HCT116 (cell line): Measurements from ENCODE around the gene FNDC3B. TPM values are rescaled to one million over a fixed set of nuclear protein-coding genes. Genes with fewer than 3 reads are reported as not detected.

ENCODE experiments used
- ATAC-seq: fragments of 200-7000 bp; cut with Tn5 transposase; 2 replicates; pipeline ENCODE4 v1.9.1; 2020; ENCODE audit warnings: mild to moderate bottlenecking, moderate library complexity
- BruUV-seq: library from RNA; stranded (reverse); fragments of 400-500 nt; replicated peaks from 2 replicates; lab custom pipeline; 2021; lab: Mats Ljungman, UMichigan
- CTCF ChIA-PET: fragments of 300-600 bp; sonication (Branson Sonifier 250); formaldehyde crosslinking; loops from one replicate; lab custom pipeline; 2021; ENCODE audit warnings: antibody characterized with exemption; lab: Charles Lee
- POLR2A ChIA-PET: fragments of 300-600, 350-600 bp; sonication (Branson Sonifier 250); formaldehyde crosslinking; loops from one replicate; lab custom pipeline; 2021; ENCODE audit warnings: antibody characterized with exemption; lab: Charles Lee
- RAD21 ChIA-PET, 2 experiments: fragments of 300-600 bp; sonication (Branson Sonifier 250); formaldehyde crosslinking; loops; one replicate each; lab custom pipeline; 2023; ENCODE audit warnings: low total read pairs in 2 of 2; ENCODE audit not compliant: uncharacterized antibody in 2 of 2, unreplicated experiment in 2 of 2, low non-redundant PET in 1 of 2; lab: Charles Lee
- DNase-seq: peaks from one replicate; pipeline ENCODE4 v3.0.0-alpha.2; 2010; ENCODE audit warnings: low read depth, low spot score
- H2AFZ ChIP-seq: fragments of 200-600 bp; shearing (Covaris generic), sonication (generic); 2 replicates; pipeline ENCODE4 v1.6.1; 2017; ENCODE audit warnings: low read depth, mixed run types, mixed read lengths, antibody characterized with exemption, low read length; ENCODE audit not compliant: poor library complexity, severe bottlenecking
- H3K27ac ChIP-seq: 2 replicates; pipeline ENCODE4 v1.5.1; 2012; ENCODE audit warnings: low read depth, low read length
- H3K27me3 ChIP-seq: fragments of 200-600 bp; sonication (generic); 2 replicates; pipeline ENCODE4 v1.6.1; 2016; ENCODE audit warnings: mixed run types, low read length, mixed read lengths; ENCODE audit not compliant: insufficient read depth
- H3K36me3 ChIP-seq, 2 experiments: fragments of 200-500 bp in 1 of 2; fragments of 200-600 bp in 1 of 2; sonication (Bioruptor generic) in 1 of 2; sonication (generic) in 1 of 2; 2 replicates each; pipeline versions ENCODE4 v1.5.1 to v1.6.1; 2014 to 2016; ENCODE audit warnings: low read length in 2 of 2, inconsistent platforms in 1 of 2, mixed read lengths in 1 of 2, mixed run types in 1 of 2; ENCODE audit not compliant: insufficient read depth in 2 of 2, control insufficient read depth in 1 of 2
- H3K4me1 ChIP-seq, 2 experiments: fragments of 200-600 bp in 1 of 2; sonication (generic) in 1 of 2; 2 replicates each; pipeline versions ENCODE4 v1.5.1 to v1.6.1; 2012 to 2017; ENCODE audit warnings: low read length in 2 of 2, inconsistent platforms in 1 of 2, mild to moderate bottlenecking in 1 of 2, mixed read lengths in 1 of 2, mixed run types in 1 of 2, moderate library complexity in 1 of 2; ENCODE audit not compliant: insufficient read depth in 2 of 2, control insufficient read depth in 1 of 2
- H3K4me2 ChIP-seq: fragments of 200-600 bp; sonication (generic); 2 replicates; pipeline ENCODE4 v1.6.1; 2017; ENCODE audit warnings: mixed run types, low read length, mixed read lengths
- H3K4me3 ChIP-seq, 2 experiments: fragments of 200-600 bp in 1 of 2; sonication (generic) in 1 of 2; replicated peaks in 1 of 2; 2 replicates each; pipeline ENCODE4 v1.5.1; 2011 to 2016; ENCODE audit warnings: low read length in 2 of 2, control low read depth in 1 of 2, low read depth in 1 of 2, mild to moderate bottlenecking in 1 of 2, mixed read lengths in 1 of 2, mixed run types in 1 of 2
- H3K79me2 ChIP-seq: fragments of 200-600 bp; sonication (generic); 2 replicates; pipeline ENCODE4 v1.6.1; 2017; ENCODE audit warnings: mild to moderate bottlenecking, mixed run types, low read length, moderate library complexity, mixed read lengths; ENCODE audit not compliant: insufficient read depth
- H3K9ac ChIP-seq: fragments of 200-600 bp; sonication (generic); 2 replicates; pipeline ENCODE4 v1.6.1; 2016; ENCODE audit warnings: low read length, mixed read lengths
- H3K9me2 ChIP-seq: fragments of 200-600 bp; sonication (generic), shearing (Covaris generic); 2 replicates; pipeline ENCODE4 v1.6.1; 2017; ENCODE audit warnings: mixed run types, mild to moderate bottlenecking, moderate library complexity; ENCODE audit not compliant: insufficient read depth
- H3K9me3 ChIP-seq, 2 experiments: fragments of 200-500 bp in 1 of 2; fragments of 200-600 bp in 1 of 2; sonication (Bioruptor generic) in 1 of 2; sonication (generic) in 1 of 2; 2 replicates each; pipeline ENCODE4 v1.6.1; 2014 to 2017; ENCODE audit warnings: low read length in 2 of 2, mixed read lengths in 2 of 2, inconsistent platforms in 1 of 2, low read depth in 1 of 2, mild to moderate bottlenecking in 1 of 2, mixed run types in 1 of 2, moderate library complexity in 1 of 2; ENCODE audit not compliant: control insufficient read depth in 1 of 2, insufficient read depth in 1 of 2
- H4K20me1 ChIP-seq: fragments of 200-600 bp; sonication (generic), shearing (Covaris generic); 2 replicates; pipeline ENCODE4 v1.6.1; 2017; ENCODE audit warnings: mixed run types, mild to moderate bottlenecking, moderate library complexity; ENCODE audit not compliant: insufficient read depth
- ATF3 ChIP-seq: IDR thresholded peaks from 2 replicates; pipeline ENCODE4 v1.6.1; 2012
- CBX3 ChIP-seq: IDR thresholded peaks from 2 replicates; pipeline ENCODE4 v1.6.1; 2012; ENCODE audit warnings: low read depth
- CTCF ChIP-seq, 3 experiments: fragments of 200-600 bp in 1 of 3; sonication (generic) in 1 of 3; IDR thresholded peaks in 2 of 3; conservative IDR thresholded peaks in 1 of 3; 2 replicates each; pipeline ENCODE4 v1.5.1; 2012 to 2017; ENCODE audit warnings: low read depth in 2 of 3, low read length in 2 of 3, antibody characterized with exemption in 1 of 3, borderline replicate concordance in 1 of 3, control low read depth in 1 of 3, mild to moderate bottlenecking in 1 of 3, mixed read lengths in 1 of 3, mixed run types in 1 of 3, moderate library complexity in 1 of 3; ENCODE audit not compliant: insufficient read depth in 1 of 3
- EGR1 ChIP-seq: IDR thresholded peaks from 2 replicates; pipeline ENCODE4 v1.6.1; 2012; ENCODE audit warnings: low read depth
- ELF1 ChIP-seq: IDR thresholded peaks from 2 replicates; pipeline ENCODE4 v1.6.1; 2012; ENCODE audit warnings: low read depth, borderline replicate concordance
- EZH2 ChIP-seq: fragments of 200-600 bp; sonication (generic); IDR thresholded peaks from 2 replicates; pipeline ENCODE4 v1.6.1; 2017; ENCODE audit warnings: antibody characterized with exemption, mixed run types
- JUND ChIP-seq: IDR thresholded peaks from 2 replicates; pipeline ENCODE4 v1.6.1; 2012
- SIN3A ChIP-seq: IDR thresholded peaks from 2 replicates; pipeline ENCODE4 v1.6.1; 2012; ENCODE audit warnings: low read depth
- SP1 ChIP-seq: IDR thresholded peaks from 2 replicates; pipeline ENCODE4 v1.6.1; 2012; ENCODE audit warnings: low read depth
- SRF ChIP-seq: IDR thresholded peaks from 2 replicates; pipeline ENCODE4 v1.6.1; 2012; ENCODE audit warnings: low read depth
- TCF7L2 ChIP-seq: IDR thresholded peaks from 2 replicates; pipeline ENCODE4 v1.7.0; 2011; ENCODE audit warnings: borderline replicate concordance, inconsistent platforms; ENCODE audit not compliant: insufficient read depth, insufficient read length; ENCODE audit errors: extremely low read depth
- YY1 ChIP-seq: IDR thresholded peaks from 2 replicates; pipeline ENCODE4 v1.6.1; 2011; ENCODE audit warnings: low read length, low read depth, moderate library complexity, mild to moderate bottlenecking; ENCODE audit not compliant: insufficient replicate concordance; ENCODE audit errors: extremely low read depth
- ZNF274 ChIP-seq: fragments of 200-500 bp; sonication (Bioruptor generic); IDR thresholded peaks from 2 replicates; pipeline ENCODE4 v1.6.1; 2014; ENCODE audit warnings: mild to moderate bottlenecking, low read depth, low read length, inconsistent platforms
- intact Hi-C: fragments of 100-400 bp; cut with micrococcal nuclease; formaldehyde crosslinking; loops from 2 replicates; pipeline ENCODE4 v1.10.0; 2022
- total RNA-seq: library from RNA; stranded (reverse); gene quantifications from one replicate; pipeline ENCODE4 v1.2.1, GENCODE V29; 2021; ENCODE audit not compliant: unreplicated experiment

FNDC3B gene
- total RNA-seq, 1 experiment from 2014 or later = 45.7 TPM

GRCh38 chr3:172402892-172403643, 363.7 kb downstream of the FNDC3B start:
- Histone ChIP-seq H3K27me3 (no peaks in the 10 kb centered on the region), H3K79me2 (no peaks in the 10 kb centered on the region), H2AFZ (no peak overlapping the region), H3K4me3 (no peak overlapping the region), H3K36me3 (no peaks in the 10 kb centered on the region), H3K9ac (no peak overlapping the region), H3K27ac (no peak overlapping the region), H3K4me2 (no peak overlapping the region), H3K9me2 (no peaks in the 10 kb centered on the region), H4K20me1 (no peaks in the 10 kb centered on the region), H3K4me1 (no peaks in the 10 kb centered on the region), H3K9me3 (no peaks in the 10 kb centered on the region)
- intact Hi-C loops = no loop called here
- ATAC-seq = no peak
- BruUV-seq = no TSS peak
- CTCF ChIA-PET = no interaction called here
- TF ChIP-seq SRF (no peak), TCF7L2 (no peak), ZNF274 (no peak), JUND (no peak), CTCF (IDR thresholded peaks at IDR 0.05 in 2 of 3, conservative IDR thresholded peaks at IDR 0.05 in 1 of 3; ENCODE audit: borderline replicate concordance in 1 of 3, insufficient read depth in 1 of 3, low read depth in 2 of 3, low read length in 2 of 3) (no peak), EGR1 (no peak), ATF3 (no peak), CBX3 (no peak), YY1 (no peak), ELF1 (no peak), EZH2 (no peak), SIN3A (no peak), SP1 (no peak)
- RAD21 ChIA-PET = no interaction called here
- no peak for DNase-seq
- POLR2A ChIA-PET = no interaction called here
